ENCODE results near the gene PAFAH1B1. TPM values are rescaled to one million over a fixed set of nuclear protein-coding genes. Genes with fewer than 3 reads are reported as not detected.
A peak's percentile ranks its signal among the peaks of the same experiment; 100 is the strongest.

The PAFAH1B1 gene
- total RNA-seq, 1 donor from 2014 or later = 115 TPM

GRCh38 chr17:2690165-2691068 lies 97.0 kb downstream of the PAFAH1B1 start:
- H3K9me3 ChIP-seq (replicated peaks) = no peaks in the 10 kb centered on the region
- DNase-seq = no peak
- intact Hi-C loops (cut with micrococcal nuclease) = no loop called here
- peak overlapping the region; percentile 41 for H3K4me3 ChIP-seq
- H3K36me3 ChIP-seq = peaks cover 53% of the 10 kb centered on the region
- no peaks in the 10 kb centered on the region for H3K27me3 ChIP-seq (ENCODE audit: low read depth)
- no peak for TF ChIP-seq CTCF (IDR thresholded peaks at IDR 0.05; ENCODE audit: borderline replicate concordance)
- peaks cover 55% of the 10 kb centered on the region for H3K4me1 ChIP-seq
- no peak overlapping the region for H3K27ac ChIP-seq (replicated peaks)

- Histone ChIP-seq H3K27me3 (ENCODE audit: low read depth) (no peaks in the 10 kb centered on the region), H3K9me3 (replicated peaks) (no peaks in the 10 kb centered on the region), H3K27ac (replicated peaks) (no peak overlapping the region), H3K4me1 (peaks cover 47% of the 10 kb centered on the region), H3K4me3 (no peak overlapping the region), H3K36me3 (peaks cover 61% of the 10 kb centered on the region)
- intact Hi-C loops (cut with micrococcal nuclease) = no loop called here
- no peak for DNase-seq
- no peak for TF ChIP-seq CTCF (IDR thresholded peaks at IDR 0.05; ENCODE audit: borderline replicate concordance)
Measured at GRCh38 chr17:2691069-2691871, 97.8 kb downstream of the PAFAH1B1 start.

- TF ChIP-seq CTCF (IDR thresholded peaks at IDR 0.05; ENCODE audit: borderline replicate concordance) = no peak
- Histone ChIP-seq H3K9me3 (replicated peaks) (no peaks in the 10 kb centered on the region), H3K27me3 (ENCODE audit: low read depth) (no peaks in the 10 kb centered on the region), H3K4me3 (no peak overlapping the region), H3K36me3 (peaks cover 70% of the 10 kb centered on the region), H3K27ac (replicated peaks) (no peak overlapping the region), H3K4me1 (peaks cover 38% of the 10 kb centered on the region)
- DNase-seq = no peak
- intact Hi-C loops (cut with micrococcal nuclease) = no loop called here
Measured at GRCh38 chr17:2691965-2692780, 98.7 kb downstream of the PAFAH1B1 start.

- intact Hi-C loops (cut with micrococcal nuclease) = no loop called here
- H3K27me3 ChIP-seq (ENCODE audit: low read depth) = no peaks in the 10 kb centered on the region
- DNase-seq = no peak
- H3K4me3 ChIP-seq = no peak overlapping the region
- no peak for TF ChIP-seq CTCF (IDR thresholded peaks at IDR 0.05; ENCODE audit: borderline replicate concordance)
- H3K36me3 ChIP-seq = peaks cover 76% of the 10 kb centered on the region
- H3K9me3 ChIP-seq (replicated peaks) = no peaks in the 10 kb centered on the region
- H3K27ac ChIP-seq (replicated peaks) = no peak overlapping the region
- H3K4me1 ChIP-seq = peaks cover 33% of the 10 kb centered on the region
Measured at GRCh38 chr17:2692781-2693135, 99.3 kb downstream of the PAFAH1B1 start.

Data from left ventricle myocardium inferior (tissue), 1 donor.